Testis (tissue), 3 donors: Measurements from ENCODE around the gene HEXD. TPM values are rescaled to one million over a fixed set of nuclear protein-coding genes. Genes with fewer than 3 reads are reported as not detected.

Experiments
- DNase-seq: peaks from one replicate; pipeline ENCODE4 v3.0.0-alpha.2; 2019
- H3K27ac ChIP-seq, 2 donors: fragments of 200-600 bp; sonication (generic); one replicate each; pipeline ENCODE4 v1.5.1; 2019
- H3K27me3 ChIP-seq: fragments of 200-600 bp; sonication (generic); one replicate; pipeline ENCODE4 v1.5.1; 2019
- H3K36me3 ChIP-seq: fragments of 200-600 bp; sonication (generic); one replicate; pipeline ENCODE4 v1.5.1; 2017; ENCODE audit warnings: low read depth; ENCODE audit errors: missing control alignments
- H3K4me1 ChIP-seq: fragments of 200-600 bp; sonication (generic); one replicate; pipeline ENCODE4 v1.5.1; 2019
- H3K4me3 ChIP-seq, 2 donors: fragments of 200-600 bp; sonication (generic); one replicate each; pipeline ENCODE4 v1.5.1; 2017 to 2019
- H3K9me3 ChIP-seq: fragments of 200-600 bp; sonication (generic); one replicate; pipeline ENCODE4 v1.5.1; 2017
- POLR2A ChIP-seq: fragments of 450-650 bp; IDR thresholded peaks from one replicate; pipeline ENCODE4 v1.6.1; 2017; ENCODE audit warnings: antibody characterized with exemption, mild to moderate bottlenecking, moderate library complexity
- WGBS, 2 donors: methylation state at CpG; one replicate each; pipeline ENCODE4 v1.1.5; 2018; 5-methylcytosine and 5-hydroxymethylcytosine counted together
- intact Hi-C: fragments of 100-400 bp; cut with DNase I; formaldehyde crosslinking; loops from one replicate; pipeline ENCODE4 v1.15.1; 2023; ENCODE audit warnings: low total_unique reads
- polyA plus RNA-seq: library from polyadenylated mRNA; stranded (reverse); fragments of 350-450 nt; fragmentation: Illumina TruSeq; extraction: RNeasy Lipid Tissue Mini Kit (QIAGEN cat#74804); gene quantifications from one replicate; pipeline ENCODE4 v1.2.3, GENCODE V29; 2014; ENCODE audit warnings: low read depth, low replicate concordance; ENCODE audit not compliant: insufficient read depth
- total RNA-seq, 2 donors: library from RNA; depleted of rRNA; stranded (reverse); fragments of >200 nt; gene quantifications; one replicate each; pipeline ENCODE4 v1.2.3, GENCODE V29; 2016
- TF ChIP-seq, protein P1 (sequence below), 3 experiments: fragments of 450-650 bp in 2 of 3; fragments of 200-600 bp in 1 of 3; sonication (generic) in 1 of 3; IDR thresholded peaks; one replicate each; pipeline ENCODE4 v1.5.1; 2016 to 2019; ENCODE audit warnings: antibody characterized with exemption in 3 of 3, mild to moderate bottlenecking in 2 of 3, moderate library complexity in 1 of 3

HEXD gene
- total and polyA plus RNA-seq, 3 donors from 2014 or later = 24.4 to 95.3 (median 90.9) TPM

DNA sequence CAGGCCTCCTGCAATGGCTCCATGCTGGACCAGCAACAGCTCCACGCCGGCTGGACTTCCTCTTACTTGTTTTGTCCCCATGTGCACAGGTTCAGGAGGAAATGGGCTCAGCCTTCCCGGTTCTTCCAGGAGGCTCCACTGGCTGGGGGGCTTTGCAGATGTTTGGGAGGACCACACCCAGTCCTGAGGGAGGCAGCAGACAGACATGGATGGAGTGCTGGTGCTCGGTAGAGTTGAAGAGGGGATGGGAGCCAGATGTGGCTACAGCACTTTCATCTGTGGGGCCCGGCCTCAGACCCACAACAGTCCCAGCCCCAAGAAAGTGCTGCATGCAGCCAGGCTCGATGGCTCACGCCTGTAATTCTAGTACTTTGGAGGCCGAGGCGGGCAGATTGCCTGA lies 62.2 kb downstream of the HEXD start:
- H3K4me3 ChIP-seq = no peak overlapping the region
- no peak for DNase-seq
- H3K36me3 ChIP-seq = no peaks in the 10 kb centered on the region
- TF ChIP-seq POLR2A = no peak
- TF ChIP-seq, protein P1, sequence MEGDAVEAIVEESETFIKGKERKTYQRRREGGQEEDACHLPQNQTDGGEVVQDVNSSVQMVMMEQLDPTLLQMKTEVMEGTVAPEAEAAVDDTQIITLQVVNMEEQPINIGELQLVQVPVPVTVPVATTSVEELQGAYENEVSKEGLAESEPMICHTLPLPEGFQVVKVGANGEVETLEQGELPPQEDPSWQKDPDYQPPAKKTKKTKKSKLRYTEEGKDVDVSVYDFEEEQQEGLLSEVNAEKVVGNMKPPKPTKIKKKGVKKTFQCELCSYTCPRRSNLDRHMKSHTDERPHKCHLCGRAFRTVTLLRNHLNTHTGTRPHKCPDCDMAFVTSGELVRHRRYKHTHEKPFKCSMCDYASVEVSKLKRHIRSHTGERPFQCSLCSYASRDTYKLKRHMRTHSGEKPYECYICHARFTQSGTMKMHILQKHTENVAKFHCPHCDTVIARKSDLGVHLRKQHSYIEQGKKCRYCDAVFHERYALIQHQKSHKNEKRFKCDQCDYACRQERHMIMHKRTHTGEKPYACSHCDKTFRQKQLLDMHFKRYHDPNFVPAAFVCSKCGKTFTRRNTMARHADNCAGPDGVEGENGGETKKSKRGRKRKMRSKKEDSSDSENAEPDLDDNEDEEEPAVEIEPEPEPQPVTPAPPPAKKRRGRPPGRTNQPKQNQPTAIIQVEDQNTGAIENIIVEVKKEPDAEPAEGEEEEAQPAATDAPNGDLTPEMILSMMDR (IDR thresholded peaks at IDR 0.05) = no peak
- H3K27ac ChIP-seq = no peak overlapping the region
- H3K4me1 ChIP-seq = no peaks in the 10 kb centered on the region
- no peaks in the 10 kb centered on the region for H3K9me3 ChIP-seq
- WGBS, 2 donors = 82 to 84% methylated on average over 9 of the region's 9 CpGs
- H3K27me3 ChIP-seq = no peaks in the 10 kb centered on the region
- intact Hi-C loops = no loop called here

DNA sequence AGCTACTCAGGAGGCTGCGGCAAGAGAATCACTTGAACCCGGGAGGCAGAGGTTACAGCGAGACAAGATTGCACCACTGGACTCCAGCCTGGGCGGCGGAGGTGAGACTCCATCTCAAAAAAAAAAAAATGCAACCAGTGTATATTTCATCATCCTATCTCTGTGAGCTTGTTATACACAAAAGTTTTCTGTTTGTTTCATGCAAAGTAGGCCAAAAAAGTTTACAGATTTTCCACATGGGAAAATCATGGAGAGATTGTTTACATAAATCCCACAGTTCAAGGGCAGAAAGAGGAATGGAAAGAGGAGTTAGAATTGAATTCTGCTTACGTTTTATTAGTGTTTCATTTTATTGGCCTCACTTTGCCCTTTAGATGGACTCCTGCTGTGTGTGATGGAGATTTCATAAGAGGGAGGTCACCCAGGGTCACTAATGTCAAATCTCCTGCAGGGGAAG lies 65.1 kb downstream of the HEXD start:
- intact Hi-C loops = no loop called here
- Histone ChIP-seq H3K27ac (no peak overlapping the region), H3K4me3 (no peak overlapping the region), H3K27me3 (no peaks in the 10 kb centered on the region), H3K9me3 (no peaks in the 10 kb centered on the region), H3K36me3 (no peaks in the 10 kb centered on the region), H3K4me1 (peaks cover 6% of the 10 kb centered on the region)
- DNase-seq = no peak
- TF ChIP-seq, protein P1 (IDR thresholded peaks at IDR 0.05) = no peak
- TF ChIP-seq POLR2A = no peak
- 71 to 72% methylated on average over 6 of the region's 6 CpGs for WGBS, 2 donors

- 90 to 98% methylated on average over 6 to 9 of the region's 9 CpGs for WGBS, 2 donors
- TF ChIP-seq POLR2A = no peak
- H3K36me3 ChIP-seq = no peaks in the 10 kb centered on the region
These were observed 65.7 kb downstream of the HEXD start for GRCh38 chr17:82483836-82484235.

GRCh38 chr17:82486231-82487094 lies 68.3 kb downstream of the HEXD start:
- Histone ChIP-seq H3K27ac (peak overlapping the region in 1 of 2 donors; percentile 4), H3K4me1 (peaks cover 6% of the 10 kb centered on the region), H3K36me3 (no peaks in the 10 kb centered on the region), H3K4me3 (no peak overlapping the region), H3K27me3 (no peaks in the 10 kb centered on the region), H3K9me3 (no peaks in the 10 kb centered on the region)
- intact Hi-C loops = no loop called here
- TF ChIP-seq POLR2A = no peak
- TF ChIP-seq, protein P1 (IDR thresholded peaks at IDR 0.05) = no peak
- WGBS, 2 donors = 50 to 65% methylated on average over 13 of the region's 13 CpGs
- no peak for DNase-seq

More at GRCh38 chr17:82483836-82484235, 65.7 kb downstream of the HEXD start:
- Histone ChIP-seq H3K27me3 (no peaks in the 10 kb centered on the region), H3K4me3 (no peak overlapping the region), H3K4me1 (peaks cover 6% of the 10 kb centered on the region), H3K27ac (no peak overlapping the region), H3K9me3 (no peaks in the 10 kb centered on the region)
- no peak for DNase-seq
- intact Hi-C loops = no loop called here

DNA sequence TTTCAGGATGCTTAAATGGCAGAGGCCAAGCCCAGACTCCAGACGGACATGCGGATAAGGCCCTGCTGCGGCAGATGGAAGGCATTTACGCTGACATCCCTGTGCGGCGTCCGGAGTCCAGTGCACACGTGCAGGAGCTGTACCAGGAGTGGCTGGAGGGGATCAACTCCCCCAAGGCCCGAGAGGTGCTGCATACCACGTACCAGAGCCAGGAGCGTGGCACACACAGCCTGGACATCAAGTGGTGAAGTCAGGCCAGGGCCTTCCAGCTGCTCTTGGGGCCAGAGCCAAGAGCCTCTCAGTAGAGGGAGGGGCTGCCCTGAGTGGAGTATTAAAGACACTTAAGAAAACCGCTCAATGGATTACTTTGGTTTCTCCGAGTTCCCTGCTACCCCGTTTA lies 69.8 kb downstream of the HEXD start:
- Histone ChIP-seq H3K36me3 (no peaks in the 10 kb centered on the region), H3K9me3 (no peaks in the 10 kb centered on the region), H3K4me3 (no peak overlapping the region), H3K4me1 (peaks cover 6% of the 10 kb centered on the region), H3K27me3 (no peaks in the 10 kb centered on the region), H3K27ac (no peak overlapping the region)
- 72 to 80% methylated on average over 14 of the region's 14 CpGs for WGBS, 2 donors
- TF ChIP-seq POLR2A = no peak
- TF ChIP-seq, protein P1 (IDR thresholded peaks at IDR 0.05) = no peak
- intact Hi-C loops = no loop called here
- DNase-seq = no peak
